Nucleus accumbens (tissue), 56 donors: ENCODE measurements around the gene C14orf132.

Experiments used
- DNase-seq, 56 donors: peaks; one replicate each; lab custom pipeline; 2025; lab: John Stamatoyannopoulos, UW

C14orf132 gene

DNA sequence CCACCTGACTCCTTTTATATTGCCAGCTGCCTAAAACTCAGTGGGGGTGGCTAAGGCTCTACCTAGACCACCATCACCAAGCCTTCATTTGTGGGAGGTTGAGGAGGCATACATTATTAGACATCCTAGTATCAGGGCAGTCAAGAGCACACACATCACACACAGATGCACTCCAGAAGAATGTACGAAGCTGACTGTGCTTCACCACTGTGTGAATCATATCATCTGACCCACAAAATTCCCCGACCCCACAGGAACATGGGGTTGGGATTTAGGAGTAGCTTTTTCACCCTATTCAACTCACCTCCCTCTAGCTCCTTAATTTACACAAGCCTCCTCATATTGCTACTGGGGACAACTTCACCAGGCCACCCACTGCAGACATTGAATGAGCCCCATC, 100.7 kb downstream of the C14orf132 start:
- DNase-seq = no peak

DNA sequence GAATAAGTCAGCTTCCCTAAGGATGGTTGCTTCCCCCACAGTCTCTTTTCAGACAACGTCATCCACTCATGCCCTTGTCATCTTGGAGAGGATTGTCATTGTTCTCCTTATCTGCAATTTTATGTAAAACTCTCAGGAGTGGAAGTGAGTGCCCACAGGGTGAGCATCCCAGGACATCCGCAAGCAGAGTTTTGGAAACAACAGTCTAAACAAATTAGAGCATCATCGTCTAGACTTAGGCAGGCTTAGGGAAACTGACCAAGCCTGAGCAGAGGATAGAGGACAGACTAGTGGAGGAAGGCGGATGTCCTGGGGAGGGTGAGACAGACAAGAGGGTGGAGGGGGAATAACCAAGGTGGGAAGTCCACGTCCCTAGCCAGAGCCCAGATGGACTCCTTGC, 101.8 kb downstream of the C14orf132 start:
- no peak for DNase-seq
